K562 (cell line): Measurements from ENCODE around the gene CS. TPM values are rescaled to one million over a fixed set of nuclear protein-coding genes. Genes with fewer than 3 reads are reported as not detected.

Experiments
- ATAC-seq: fragments of 200-7000 bp; cut with Tn5 transposase; 3 replicates; pipeline ENCODE4 v1.9.1; 2020; ENCODE audit warnings: moderate library complexity
- BruUV-seq: library from RNA; stranded (reverse); fragments of 400-500 nt; replicated peaks from 2 replicates; lab custom pipeline; 2021; lab: Mats Ljungman, UMichigan
- CTCF ChIA-PET: fragments of 300-600 bp; formaldehyde crosslinking; extraction: SDS; loops from one replicate; lab custom pipeline; 2021; ENCODE audit warnings: low intra/inter-chr PET ratio; lab: Yijun Ruan, JAX
- POLR2A ChIA-PET: fragments of 300-600, 350-650 bp; sonication (Branson Sonifier 250); formaldehyde crosslinking; extraction: SDS; loops from one replicate; lab custom pipeline; 2021; ENCODE audit warnings: antibody characterized with exemption, inconsistent platforms; lab: Yijun Ruan, JAX
- DNase-seq, 4 experiments: peaks; one replicate each; pipeline versions ENCODE4 v3.0.0 to v3.0.0-alpha.2; 2011 to 2018; ENCODE audit warnings: low spot score in 3 of 4, mixed read lengths in 3 of 4; ENCODE audit errors: extremely low read depth in 1 of 4
- FAIRE-seq: peaks from 2 replicates; lab custom pipeline; 2011; peaks lifted over from hg19 to GRCh38; lab: Jason Lieb, UNC
- H2AFZ ChIP-seq: 2 replicates; pipeline ENCODE4 v1.6.0; 2011; ENCODE audit warnings: low read depth, low read length, control low read depth, inconsistent platforms
- H3K27ac ChIP-seq: fragments of 200-600 bp; 3 replicates; pipeline ENCODE4 v1.8.0; 2011; ENCODE audit warnings: low read depth, mild to moderate bottlenecking, control low read depth, inconsistent platforms, low read length, moderate library complexity, mixed read lengths; ENCODE audit errors: extremely low read depth
- H3K27me3 ChIP-seq, 2 experiments: fragments of 300-600 bp in 1 of 2; 2 replicates in 1 of 2; 3 replicates in 1 of 2; pipeline versions ENCODE4 v1.6.0 to v1.8.0; 2011; ENCODE audit warnings: inconsistent platforms in 2 of 2, low read length in 2 of 2, mild to moderate bottlenecking in 1 of 2, mixed read lengths in 1 of 2, moderate library complexity in 1 of 2; ENCODE audit not compliant: control insufficient read depth in 2 of 2, insufficient read depth in 2 of 2
- H3K36me3 ChIP-seq: fragments of 300-600 bp; 3 replicates; pipeline ENCODE4 v1.8.0; 2011; ENCODE audit warnings: mild to moderate bottlenecking, low read length, inconsistent platforms; ENCODE audit not compliant: control insufficient read depth, insufficient read depth
- H3K4me1 ChIP-seq, 2 experiments: fragments of 200-600 bp in 1 of 2; replicated peaks in 1 of 2; 2 replicates in 1 of 2; 3 replicates in 1 of 2; pipeline versions ENCODE4 v1.5.1 to v1.8.0; 2011; ENCODE audit warnings: inconsistent platforms in 2 of 2, low read length in 2 of 2, mild to moderate bottlenecking in 1 of 2, mixed read lengths in 1 of 2, moderate library complexity in 1 of 2; ENCODE audit not compliant: control insufficient read depth in 2 of 2, insufficient read depth in 2 of 2
- H3K4me2 ChIP-seq: 2 replicates; pipeline ENCODE4 v1.6.1; 2011; ENCODE audit warnings: low read length, control low read depth, inconsistent platforms, mixed read lengths; ENCODE audit not compliant: insufficient read depth
- H3K4me3 ChIP-seq: fragments of 200-600 bp; sonication (generic), shearing (Covaris generic); 2 replicates; pipeline ENCODE4 v1.5.1; 2016; ENCODE audit warnings: control low read depth, inconsistent platforms
- H3K79me2 ChIP-seq: fragments of 200-600 bp; 3 replicates; pipeline ENCODE4 v1.8.0; 2011; ENCODE audit warnings: low read length, inconsistent platforms; ENCODE audit not compliant: control insufficient read depth, insufficient read depth
- H3K9ac ChIP-seq, 2 experiments: 2 replicates each; pipeline versions ENCODE4 v1.6.0 to v1.6.1; 2011; ENCODE audit warnings: low read depth in 2 of 2, low read length in 2 of 2, control low read depth in 1 of 2, inconsistent platforms in 1 of 2, mild to moderate bottlenecking in 1 of 2, mixed read lengths in 1 of 2; ENCODE audit not compliant: insufficient read depth in 1 of 2
- H3K9me1 ChIP-seq: one replicate; pipeline ENCODE4 v1.6.0; 2011; ENCODE audit warnings: inconsistent platforms, mild to moderate bottlenecking, low read length, moderate library complexity; ENCODE audit not compliant: control insufficient read depth, insufficient read depth
- H3K9me3 ChIP-seq: replicated peaks from 2 replicates; pipeline ENCODE4 v1.5.1; 2011; ENCODE audit warnings: low read depth, low read length, inconsistent platforms; ENCODE audit not compliant: control insufficient read depth, insufficient read depth
- H4K20me1 ChIP-seq: replicated peaks from 2 replicates; pipeline ENCODE4 v1.6.1; 2011; ENCODE audit warnings: low read length, inconsistent platforms, mixed read lengths; ENCODE audit not compliant: control insufficient read depth, insufficient read depth
- C11orf30 ChIP-seq: fragments of 450-650 bp; IDR thresholded peaks from 2 replicates; pipeline ENCODE4 v1.6.1; 2016; ENCODE audit warnings: low read depth, mild to moderate bottlenecking
- FUS ChIP-seq: fragments of 200-400 bp; formaldehyde crosslinking; optimal IDR thresholded peaks from 2 replicates; pipeline ENCODE3; 2017; ENCODE audit warnings: low read depth, low read length
- GATAD2B ChIP-seq: fragments of 450-650 bp; IDR thresholded peaks from 2 replicates; pipeline ENCODE4 v1.6.1; 2017; ENCODE audit warnings: mild to moderate bottlenecking, borderline replicate concordance
- HDAC1 ChIP-seq, 2 experiments: fragments of 450-650 bp; IDR thresholded peaks; 2 replicates each; pipeline ENCODE4 v1.6.1; 2016 to 2017; ENCODE audit warnings: inconsistent platforms in 1 of 2, mild to moderate bottlenecking in 1 of 2, moderate library complexity in 1 of 2
- NEUROD1 ChIP-seq: fragments of 150-350 bp; IDR thresholded peaks from 2 replicates; pipeline ENCODE4 v1.6.1; 2014; ENCODE audit warnings: borderline replicate concordance, low read length, low read depth; ENCODE audit not compliant: partially characterized antibody
- PRPF4 ChIP-seq: fragments of 200-400 bp; formaldehyde crosslinking; IDR thresholded peaks from one replicate; pipeline ENCODE4 v1.6.1; 2017; ENCODE audit warnings: low read length, low read depth, mild to moderate bottlenecking; ENCODE audit not compliant: insufficient read depth, poor library complexity, severe bottlenecking
- REST ChIP-seq, 2 experiments: fragments of 450-650 bp; formaldehyde crosslinking in 1 of 2; IDR thresholded peaks; 2 replicates each; pipeline versions ENCODE4 v1.4.0 to v1.6.1; 2014 to 2020; ENCODE audit warnings: mild to moderate bottlenecking in 2 of 2, borderline replicate concordance in 1 of 2, low read depth in 1 of 2
- TCF7L2 ChIP-seq: fragments of 150-350 bp; IDR thresholded peaks from 2 replicates; pipeline ENCODE4 v1.6.1; 2016; ENCODE audit warnings: low read depth, mild to moderate bottlenecking, low read length, moderate library complexity
- ZNF384 ChIP-seq: IDR thresholded peaks from 2 replicates; pipeline ENCODE4 v1.6.1; 2012; ENCODE audit warnings: low read depth, low read length, improper control_type of control experiment
- ZNF77 ChIP-seq: fragments of 250-450 bp; sonication (Bioruptor Pico); IDR thresholded peaks from 2 replicates; pipeline ENCODE4 v1.5.0; 2020
- WGBS: fragments of 100-300 bp; shearing (Covaris generic); methylation state at CpG from one replicate; pipeline ENCODE4 v1.1.6; 2016; ENCODE audit warnings: low coverage, mixed read lengths; ENCODE audit not compliant: insufficient coverage; ENCODE audit errors: missing lambda C conversion rate; 5-methylcytosine and 5-hydroxymethylcytosine counted together
- in situ Hi-C: fragments of 300-500 bp; cut with MboI; formaldehyde crosslinking; loops from 4 replicates; pipeline ENCODE4 v1.15.0; 2018; ENCODE audit warnings: inconsistent platforms, mixed read lengths
- intact Hi-C: fragments of 100-400 bp; cut with micrococcal nuclease; formaldehyde crosslinking; loops from 2 replicates; pipeline ENCODE4 v1.14.2; 2022
- polyA plus RNA-seq, 8 experiments: library from polyadenylated mRNA; depleted of rRNA in 4 of 8; stranded (reverse) in 5 of 8; unstranded in 3 of 8; fragments of >200 nt; fragmentation: Nextera tagmentation in 2 of 8; fragmentation: Illumina TruSeq in 1 of 8; extraction: Ambion mirVana in 2 of 8; extraction: Trizol in 1 of 8; gene quantifications; 2 replicates each; pipeline versions ENCODE4 v1.2.1 to v1.2.3, GENCODE V29; 2011 to 2014; ENCODE audit warnings: inconsistent platforms in 1 of 8, missing spikeins in 1 of 8
- total RNA-seq, 7 experiments: library from RNA; depleted of rRNA in 6 of 7; stranded (reverse); fragments of >200 nt in 6 of 7; fragmentation: Illumina TruSeq in 2 of 7; extraction: Trizol in 2 of 7; gene quantifications; 2 replicates each; pipeline versions ENCODE4 v1.2.1 to v1.2.3, GENCODE V29; 2011 to 2021; ENCODE audit warnings: low replicate concordance in 1 of 7

Gene CS
- total and polyA plus RNA-seq, 9 of the 15 experiments (the other 6 are each of a cell fraction or from before 2014, with no cell fraction given) = 99.9 to 390 (median 149) TPM

GRCh38 chr12:56317675-56318074 is 17.5 kb upstream of the CS start:
- 38% methylated on average over 3 of the region's 3 CpGs for WGBS
- DNase-seq (peak in 1 of 4 experiments; percentile 34), FAIRE-seq (peak; percentile 74), ATAC-seq (no peak)
- Histone ChIP-seq H3K4me3 (no peak overlapping the region), H3K4me2 (no peak overlapping the region), H3K9me3 (no peaks in the 10 kb centered on the region), H3K27ac (0 out of 3 replicates have a peak overlapping the region, but pooled peaks have one; percentile 28), H3K36me3 (peaks cover 49% of the 10 kb centered on the region), H4K20me1 (no peaks in the 10 kb centered on the region), H3K4me1 (peaks cover 11% of the 10 kb centered on the region in 2 experiments; a peak in 4 of 5 replicates), H3K27me3 (no peaks in the 10 kb centered on the region), H3K79me2 (peaks cover 19% of the 10 kb centered on the region), H3K9me1 (no peaks in the 10 kb centered on the region), H2AFZ (0 out of 2 replicates have a peak overlapping the region, but pooled peaks have one; percentile 33), H3K9ac (0 out of 4 replicates have a peak overlapping the region, but pooled peaks of 1 of the 2 experiments have one; percentile 85)
- intact Hi-C loops (loop anchor here (2.0 to 5.0 kb wide), 2 partner anchors 15 to 60 kb away; partner anchors contain the start of gene PAN2), in situ Hi-C loops (no loop called here)
- POLR2A ChIA-PET = interaction anchor here (1.7 to 4.2 kb wide), 2 partner anchors 9 to 15 kb away, joined by 4 to 26 read pairs; partner anchors contain the start of gene PAN2
- BruUV-seq = no TSS peak
- CTCF ChIA-PET = interaction anchor here (0.6 to 0.9 kb wide), 2 partner anchors 124 to 147 kb away, joined by 3 to 4 read pairs; no protein-coding TSS in a partner anchor
- no peak for TF ChIP-seq PRPF4
- no peak for TF ChIP-seq ZNF384
- no peak for TF ChIP-seq FUS
- no peak for TF ChIP-seq ZNF77 (CRISPR knock-in tag)
- TF ChIP-seq GATAD2B = no peak
- TF ChIP-seq REST (IDR thresholded peaks at IDR 0.05; ENCODE audit: borderline replicate concordance) = peak; percentile 38; the same call in 1 of the 2 replicates
- no peak for TF ChIP-seq REST (CRISPR knock-in tag; IDR thresholded peaks at IDR 0.05; ENCODE audit: low read depth)
- TF ChIP-seq C11orf30 = no peak
- no peak for TF ChIP-seq NEUROD1
- no peak for TF ChIP-seq TCF7L2
- no peak for TF ChIP-seq HDAC1 (IDR thresholded peaks at IDR 0.05)
